Adipose tissue (tissue), 3 donors: ENCODE results near the gene HIVEP2. TPM values are rescaled to one million over a fixed set of nuclear protein-coding genes. Genes with fewer than 3 reads are reported as not detected.

Experiments used
- H3K27ac ChIP-seq: one replicate; pipeline ENCODE4 v1.5.1; 2013; ENCODE audit warnings: low read depth, low read length
- WGBS, 3 donors: extraction: QIAGEN DNeasy Blood & Tissue Kit; methylation state at CpG; one replicate each; pipeline ENCODE4 v1.1.7; 2013; 5-methylcytosine and 5-hydroxymethylcytosine counted together
- polyA plus RNA-seq, 3 donors: library from polyadenylated mRNA; stranded (reverse); fragments of 200-250 nt; gene quantifications; one replicate each; pipeline ENCODE4 v1.2.3, GENCODE V29; 2013
- donor health status: healthy with polysubstance abuse.
- donor health status: Bipolar disorder and iron deficiency.
- donor health status: healthy.

Gene HIVEP2
- polyA plus RNA-seq, 3 donors, result 2.6 to 10.7 (median 2.9) TPM

GRCh38 chr6:142787422-142787821 lies 157.6 kb downstream of the HIVEP2 start:
- no peak overlapping the region for H3K27ac ChIP-seq
- 90 to 96% (median 95%) methylated on average over 2 of the region's 2 CpGs for WGBS, 3 donors

- no peak overlapping the region for H3K27ac ChIP-seq
Observed at GRCh38 chr6:142786476-142786875, 158.5 kb downstream of the HIVEP2 start.

DNA sequence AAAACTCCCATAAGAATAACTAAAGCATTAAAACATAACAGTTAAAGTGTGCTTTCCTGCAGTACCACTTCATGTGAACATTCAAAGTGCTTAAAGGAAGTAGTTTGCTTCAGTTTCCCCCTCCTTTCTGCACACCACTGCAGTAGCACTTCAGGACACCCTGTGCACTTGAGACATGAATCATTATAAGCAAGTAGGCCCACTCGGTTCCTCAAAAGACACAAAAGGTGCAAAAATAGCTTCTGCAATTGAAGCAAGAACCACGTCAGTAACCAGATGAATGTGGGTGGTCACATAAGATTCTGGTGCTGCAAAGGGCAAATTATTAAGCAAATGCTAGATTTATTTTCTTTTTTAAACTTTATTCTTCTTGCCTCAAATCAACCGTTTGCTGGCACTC lies 160.6 kb downstream of the HIVEP2 start:
- H3K27ac ChIP-seq, result no peak overlapping the region
- WGBS, 3 donors, result 59 to 84% (median 64%) methylated on average over 3 of the region's 3 CpGs

- no peak overlapping the region for H3K27ac ChIP-seq
- 94 to 96% (median 96%) methylated on average over 2 of the region's 2 CpGs for WGBS, 3 donors
Observed at GRCh38 chr6:142783499-142783898, 161.5 kb downstream of the HIVEP2 start.

DNA sequence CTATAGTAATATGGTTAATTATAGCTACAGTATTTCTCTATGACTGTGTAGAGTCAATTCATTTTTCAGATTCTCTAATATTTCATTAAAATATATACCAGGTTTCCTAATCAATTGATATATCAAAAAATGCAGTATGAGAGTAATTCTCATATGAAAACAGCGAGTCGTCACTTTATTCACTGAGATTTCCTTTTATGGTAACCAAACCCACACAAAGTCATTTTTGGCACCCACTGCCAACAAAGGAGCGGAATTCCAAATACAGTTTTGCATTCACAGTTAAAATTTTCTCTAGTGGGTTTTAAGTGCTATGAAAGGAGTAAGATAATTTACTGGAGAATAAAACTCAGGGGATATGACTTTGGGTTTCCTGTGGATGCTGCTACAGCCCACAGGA lies 163.8 kb downstream of the HIVEP2 start:
- 80 to 90% (median 87%) methylated on average over 3 of the region's 3 CpGs for WGBS, 3 donors

GRCh38 chr6:142773859-142774648 lies 170.9 kb downstream of the HIVEP2 start:
- no peak overlapping the region for H3K27ac ChIP-seq
- 88 to 95% (median 91%) methylated on average over 12 of the region's 12 CpGs for whole genome bisulfite sequencing, 3 donors

More for the DNA sequence above, 163.8 kb downstream of the HIVEP2 start:
- no peak overlapping the region for H3K27ac ChIP-seq

GRCh38 chr6:142773324-142773723 lies 171.7 kb downstream of the HIVEP2 start:
- no peak overlapping the region for H3K27ac ChIP-seq
- WGBS, 3 donors, result 92 to 98% (median 95%) methylated on average over 9 of the region's 9 CpGs

GRCh38 chr6:142771162-142771561 lies 173.8 kb downstream of the HIVEP2 start:
- 96 to 99% (median 98%) methylated on average over 12 of the region's 12 CpGs for WGBS, 3 donors
- H3K27ac ChIP-seq, result no peak overlapping the region

DNA sequence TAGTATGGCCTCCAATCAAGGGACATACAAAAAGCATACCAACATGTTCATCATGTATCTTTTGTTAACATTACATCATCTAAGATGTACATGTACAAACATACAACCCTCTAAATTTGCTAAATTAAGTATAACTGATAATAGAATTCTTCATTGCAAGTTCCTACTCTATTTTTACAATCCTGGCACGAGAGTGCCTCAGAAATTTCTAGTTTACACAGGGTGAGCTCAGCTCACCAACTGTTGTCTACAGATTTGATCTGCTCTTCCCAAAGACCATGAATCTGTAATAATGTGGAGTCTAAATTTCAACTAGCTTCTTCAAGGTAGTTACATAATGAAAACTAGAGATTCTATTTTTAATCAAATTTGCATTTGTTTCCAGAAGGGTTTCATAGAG lies 179.7 kb downstream of the HIVEP2 start:
- 76 to 97% (median 86%) methylated on average over 1 of the region's 1 CpG for WGBS, 3 donors
- H3K27ac ChIP-seq, result no peak overlapping the region

GRCh38 chr6:142764311-142764710 lies 180.7 kb downstream of the HIVEP2 start:
- no peak overlapping the region for H3K27ac ChIP-seq
- 93 to 94% (median 93%) methylated on average over 1 of the region's 1 CpG for WGBS, 3 donors

GRCh38 chr6:142763205-142763604 lies 181.8 kb downstream of the HIVEP2 start:
- WGBS, 3 donors, result 81 to 93% (median 84%) methylated on average over 4 of the region's 4 CpGs
- no peak overlapping the region for H3K27ac ChIP-seq

DNA sequence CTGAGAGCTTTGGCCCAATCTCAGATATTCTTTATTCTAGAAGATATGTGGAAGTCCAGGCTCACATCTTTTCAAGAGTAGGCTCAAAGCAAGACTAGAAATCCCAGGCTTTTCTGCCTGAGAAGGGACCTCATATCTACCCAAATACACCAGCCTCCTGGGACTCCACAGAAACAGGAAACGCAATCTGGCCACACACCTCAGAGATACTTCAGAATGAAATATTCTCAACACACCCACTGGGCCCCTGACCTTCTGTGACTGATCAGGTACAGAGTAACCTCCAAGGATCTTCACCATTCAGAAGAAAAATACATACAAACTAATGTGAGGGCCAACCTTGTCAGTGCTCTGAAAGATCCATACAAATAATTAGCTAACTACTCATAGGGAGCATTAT lies 183.2 kb downstream of the HIVEP2 start:
- 82 to 100% (median 89%) methylated on average over 1 of the region's 1 CpG for WGBS, 3 donors
- no peak overlapping the region for H3K27ac ChIP-seq

GRCh38 chr6:142760152-142760551 lies 184.8 kb downstream of the HIVEP2 start:
- no peak overlapping the region for H3K27ac ChIP-seq
- whole genome bisulfite sequencing, 3 donors, result 93 to 95% (median 93%) methylated on average over 7 of the region's 7 CpGs

DNA sequence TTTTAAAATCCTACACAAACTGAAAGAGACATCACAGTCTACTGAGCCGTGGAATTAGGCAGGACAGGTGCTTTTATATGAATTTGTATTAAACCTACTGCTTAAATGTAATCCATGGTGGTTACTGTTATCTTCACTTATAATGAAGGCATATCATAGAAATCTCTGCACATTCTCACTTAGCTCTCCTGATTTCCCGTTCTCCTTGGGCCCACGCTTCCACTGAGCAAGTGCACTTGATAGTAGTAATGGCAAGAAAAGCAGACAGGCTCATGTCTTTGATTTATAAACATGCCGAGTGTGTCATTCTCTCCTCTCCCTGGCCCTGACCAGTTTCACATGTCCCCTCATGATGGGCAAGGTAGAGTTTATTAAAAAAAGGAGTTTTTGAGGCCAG lies 186.3 kb downstream of the HIVEP2 start:
- WGBS, 3 donors, result 93 to 96% (median 93%) methylated on average over 4 of the region's 4 CpGs
- no peak overlapping the region for H3K27ac ChIP-seq

DNA sequence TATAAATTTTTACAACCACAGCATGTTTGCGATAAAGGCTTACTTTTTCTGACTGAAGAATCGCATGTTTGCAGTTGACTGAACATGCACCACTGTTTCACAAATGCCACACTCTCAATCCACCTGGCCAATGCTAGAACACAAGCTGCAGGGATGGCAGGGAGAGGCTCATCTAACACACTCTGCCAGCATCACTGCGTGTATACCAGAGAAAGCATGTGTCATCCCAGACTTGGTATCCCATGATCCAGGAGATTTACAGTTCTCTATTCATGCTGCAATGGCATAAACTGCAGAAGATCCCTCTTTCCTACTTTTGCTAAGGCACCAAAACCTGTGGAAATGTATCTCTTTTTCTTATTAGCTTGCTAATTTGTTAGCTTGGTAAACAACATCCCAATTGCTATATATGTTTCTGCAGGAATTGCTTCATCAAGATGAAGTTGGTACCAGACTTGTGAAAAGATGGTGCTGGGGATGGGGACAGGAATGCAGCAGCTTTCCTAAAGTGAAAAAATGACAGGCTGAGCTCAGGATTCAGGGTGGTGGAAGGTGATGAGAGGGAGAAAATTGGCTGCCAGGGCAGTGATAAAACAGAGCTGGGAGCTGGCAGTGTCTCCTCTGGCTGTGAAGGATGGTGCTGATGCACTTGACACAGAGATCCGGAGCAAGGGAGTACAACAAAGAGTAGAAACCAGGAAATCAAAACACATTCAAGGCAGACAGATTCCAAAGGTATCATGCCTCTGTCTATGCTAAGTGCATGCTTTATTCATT lies 186.9 kb downstream of the HIVEP2 start:
- 90 to 94% (median 92%) methylated on average over 4 of the region's 4 CpGs for WGBS, 3 donors
- no peak overlapping the region for H3K27ac ChIP-seq

DNA sequence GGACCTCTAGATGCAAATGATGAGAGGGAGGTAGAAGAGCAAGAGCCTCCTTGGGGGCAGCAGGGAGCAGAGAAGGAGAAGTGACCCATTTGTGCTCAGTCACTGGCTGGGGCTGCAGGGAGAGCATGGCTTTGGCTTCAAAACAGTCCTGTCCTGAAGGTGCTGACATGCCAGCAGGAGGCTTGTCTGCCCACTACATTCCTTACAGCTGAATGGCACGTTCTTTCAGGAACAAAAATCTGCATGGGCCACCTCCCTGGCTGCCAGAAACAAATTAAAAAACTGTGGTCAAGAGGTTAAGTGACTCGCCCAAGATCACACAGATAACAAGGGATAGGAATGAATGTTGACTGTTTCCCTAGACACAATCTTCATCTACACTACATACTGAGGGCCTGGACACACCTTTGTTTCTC lies 188.8 kb downstream of the HIVEP2 start:
- H3K27ac ChIP-seq, result no peak overlapping the region
- 66 to 74% (median 69%) methylated on average over 2 of the region's 2 CpGs for WGBS, 3 donors

DNA sequence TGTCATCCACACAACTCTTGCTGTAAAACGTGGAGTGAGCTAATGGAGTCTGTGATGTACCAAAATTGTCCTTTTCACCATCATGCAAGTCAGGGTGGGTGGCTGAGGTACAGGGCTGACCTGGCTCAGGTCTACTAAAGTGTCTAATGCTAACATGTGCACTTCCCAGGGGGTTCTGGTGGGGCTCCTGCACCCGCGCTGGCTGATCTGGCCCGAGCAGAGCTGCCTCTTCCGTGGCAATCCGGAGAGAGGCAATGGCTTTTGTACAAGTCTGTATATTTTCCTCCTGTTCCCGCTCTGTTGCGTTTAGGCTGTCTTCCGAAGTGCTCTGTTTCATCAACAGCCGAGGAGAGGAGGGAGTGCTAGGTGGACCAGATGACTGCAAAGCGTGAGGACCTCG lies 191.8 kb downstream of the HIVEP2 start:
- 94 to 96% (median 95%) methylated on average over 12 of the region's 12 CpGs for whole genome bisulfite sequencing, 3 donors

DNA sequence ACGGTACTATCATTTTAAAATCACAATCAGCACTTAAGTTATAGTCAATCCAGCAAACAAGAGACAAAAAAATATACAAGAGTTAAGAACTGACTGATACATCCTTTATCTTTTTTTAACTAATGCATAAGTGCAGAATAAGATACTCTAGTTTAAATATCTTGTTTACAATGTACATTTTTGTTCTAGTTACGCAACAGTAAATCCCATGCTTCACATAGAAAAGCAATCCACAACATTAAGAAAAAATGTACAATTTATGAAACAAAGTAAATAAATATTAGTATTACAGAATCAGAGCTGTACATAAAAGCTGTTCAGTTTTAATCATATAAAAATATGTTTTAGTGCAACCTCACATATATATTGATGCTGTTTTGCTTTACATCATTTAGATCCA lies 192.6 kb downstream of the HIVEP2 start:
- no peak overlapping the region for H3K27ac ChIP-seq
- WGBS, 3 donors, result 95 to 99% (median 98%) methylated on average over 2 of the region's 2 CpGs

More for the DNA sequence above, 191.8 kb downstream of the HIVEP2 start:
- no peak overlapping the region for H3K27ac ChIP-seq

DNA sequence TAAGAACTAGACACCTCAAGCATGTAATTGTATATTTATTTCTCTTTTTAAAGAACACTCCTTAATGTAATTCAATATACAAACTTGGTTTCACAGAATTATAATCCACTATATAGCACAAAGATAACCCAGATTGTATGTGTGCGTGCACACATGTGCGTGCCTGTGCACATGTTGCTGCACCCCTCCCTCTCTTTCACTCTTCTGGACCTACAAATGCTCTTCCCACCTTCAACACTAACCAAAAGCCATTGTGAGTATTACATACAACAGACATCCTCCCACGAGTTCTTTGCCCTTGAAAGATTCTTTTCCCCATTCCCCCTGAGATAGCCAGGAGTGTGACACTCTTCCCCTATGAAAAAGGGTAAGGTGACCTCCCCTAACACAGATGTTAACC lies 193.5 kb downstream of the HIVEP2 start:
- H3K27ac ChIP-seq, result no peak overlapping the region
- WGBS, 3 donors, result 78 to 93% (median 91%) methylated on average over 3 of the region's 3 CpGs

GRCh38 chr6:142750998-142751397 lies 194.0 kb downstream of the HIVEP2 start:
- H3K27ac ChIP-seq, result no peak overlapping the region
- WGBS, 3 donors, result 88 to 97% (median 89%) methylated on average over 1 of the region's 1 CpG
